ENCODE measurements around the gene AXL.

- TF ChIP-seq OSR1 (CRISPR knock-in tag; IDR thresholded peaks at IDR 0.05) = no peak
- TF ChIP-seq SNAI2 (CRISPR knock-in tag; IDR thresholded peaks at IDR 0.05) = no peak
- TF ChIP-seq RARB (CRISPR knock-in tag; IDR thresholded peaks at IDR 0.05) = no peak
- no peak for TF ChIP-seq ZFP30 (CRISPR knock-in tag; IDR thresholded peaks at IDR 0.05)
- TF ChIP-seq GLIS3 (CRISPR knock-in tag; IDR thresholded peaks at IDR 0.05) = no peak
- no peak for TF ChIP-seq ARNTL (CRISPR knock-in tag; IDR thresholded peaks at IDR 0.05; ENCODE audit: borderline replicate concordance, low read depth)
- TF ChIP-seq TOX (CRISPR knock-in tag; IDR thresholded peaks at IDR 0.05; ENCODE audit: borderline replicate concordance) = no peak
Measured at GRCh38 chr19:41225238-41226052, 6.4 kb downstream of the AXL start.
